ENCODE measurements around the gene CENPO.

- TF ChIP-seq EZH2 (IDR thresholded peaks at IDR 0.05; ENCODE audit: borderline replicate concordance) (no peak), CTCF (IDR thresholded peaks at IDR 0.05; ENCODE audit: poor library complexity) (no peak), EZH2phosphoT487 (IDR thresholded peaks at IDR 0.05; ENCODE audit: low read depth, severe bottlenecking, unreplicated experiment) (no peak)
Measured at GRCh38 chr2:24815171-24815570, 21.9 kb downstream of the CENPO start.
